SK-N-DZ (cell line): ENCODE measurements around the gene IL23A.

Source experiments
- DNase-seq: peaks from one replicate; pipeline ENCODE4 v3.0.0-alpha.2; 2015; ENCODE audit warnings: low spot score
- small RNA-seq, 2 experiments: library from RNA; depleted of rRNA; stranded (forward); fragments of <200 nt; gene quantifications; one replicate each; pipeline ENCODE3, GENCODE V24; 2014

IL23A gene

DNA sequence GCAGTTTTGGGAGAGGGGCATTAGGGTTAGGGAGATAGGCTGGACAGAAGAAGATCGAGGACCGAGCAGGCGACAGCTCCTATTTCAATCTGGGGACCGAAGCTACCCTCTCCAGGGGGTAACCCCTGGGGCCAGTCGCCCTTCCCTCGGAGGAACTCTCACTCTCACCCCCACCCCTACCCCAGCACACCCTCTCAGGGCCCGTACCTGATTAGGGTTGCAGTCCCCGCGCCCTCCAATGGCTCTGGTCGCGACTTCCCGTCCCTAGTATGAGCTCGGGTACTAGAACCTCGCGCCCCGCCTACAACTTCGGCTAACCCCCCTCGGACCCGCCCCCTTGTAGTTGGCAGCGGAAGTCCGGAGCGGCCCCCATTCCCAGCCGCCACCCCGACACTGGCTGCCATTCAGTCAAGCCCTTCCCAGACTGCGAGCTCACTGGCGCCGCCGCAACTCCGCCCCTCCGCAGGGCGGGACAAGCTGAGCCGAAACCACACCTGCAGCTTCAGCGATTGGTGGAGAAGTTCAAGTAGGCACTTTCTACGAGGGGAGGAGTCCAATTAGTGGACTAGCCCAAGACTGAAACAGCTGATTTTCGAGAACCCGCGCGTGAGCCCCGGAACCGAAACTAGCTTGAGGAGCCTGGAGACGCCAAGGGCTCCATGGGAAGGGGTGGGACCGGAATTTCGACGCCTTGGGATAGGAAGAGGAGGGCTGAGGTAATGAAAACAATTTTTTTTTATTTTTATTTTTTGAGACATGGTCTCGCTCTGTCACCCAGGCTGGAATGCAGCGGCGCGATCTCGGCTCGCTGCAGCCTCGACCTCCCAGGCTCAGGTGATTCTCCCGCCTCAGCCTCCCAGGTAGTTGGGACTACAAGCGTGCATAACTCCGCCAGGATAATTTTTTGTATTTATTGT is 21.4 kb downstream of the IL23A start, which contains the start of gene STAT2:
TSS of gene STAT2 (minus strand) at position 257 of the 917 bp plus-strand sequence. CDS start 3,536 bp downstream, outside the sequence.
- DNase-seq: peak; percentile 99

DNA sequence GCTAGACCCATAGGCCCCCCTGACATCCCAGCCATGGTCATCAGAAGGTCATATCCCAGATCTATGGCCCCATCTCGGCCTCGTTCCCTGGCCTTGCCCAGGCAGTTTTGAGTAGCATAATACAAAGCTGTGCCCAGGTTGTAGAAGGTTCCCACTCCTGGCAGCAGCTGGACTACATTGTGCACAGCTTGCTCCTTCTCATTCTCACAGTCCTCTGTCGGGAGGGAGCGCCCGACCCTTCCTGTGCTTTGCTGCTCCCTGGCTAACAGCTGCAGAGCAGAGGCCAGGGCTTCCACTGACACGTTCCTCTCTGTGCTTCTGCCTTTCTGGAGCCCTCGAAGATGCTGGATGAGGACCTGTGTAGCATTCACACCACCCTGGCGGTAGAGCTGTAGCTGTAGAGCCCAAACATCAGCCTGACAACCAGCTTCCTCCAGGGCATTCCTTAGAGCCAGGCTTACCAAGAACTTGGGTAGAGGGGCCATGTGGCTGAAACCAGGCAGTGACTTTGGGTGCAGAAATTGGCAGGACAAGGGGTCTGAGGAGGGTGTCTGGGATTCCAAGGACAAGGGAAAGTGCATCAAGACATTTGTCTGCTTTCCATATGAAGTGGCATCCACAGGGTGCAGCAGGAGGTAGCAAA is 22.9 kb downstream of the IL23A start:
- no peak for DNase-seq

DNA sequence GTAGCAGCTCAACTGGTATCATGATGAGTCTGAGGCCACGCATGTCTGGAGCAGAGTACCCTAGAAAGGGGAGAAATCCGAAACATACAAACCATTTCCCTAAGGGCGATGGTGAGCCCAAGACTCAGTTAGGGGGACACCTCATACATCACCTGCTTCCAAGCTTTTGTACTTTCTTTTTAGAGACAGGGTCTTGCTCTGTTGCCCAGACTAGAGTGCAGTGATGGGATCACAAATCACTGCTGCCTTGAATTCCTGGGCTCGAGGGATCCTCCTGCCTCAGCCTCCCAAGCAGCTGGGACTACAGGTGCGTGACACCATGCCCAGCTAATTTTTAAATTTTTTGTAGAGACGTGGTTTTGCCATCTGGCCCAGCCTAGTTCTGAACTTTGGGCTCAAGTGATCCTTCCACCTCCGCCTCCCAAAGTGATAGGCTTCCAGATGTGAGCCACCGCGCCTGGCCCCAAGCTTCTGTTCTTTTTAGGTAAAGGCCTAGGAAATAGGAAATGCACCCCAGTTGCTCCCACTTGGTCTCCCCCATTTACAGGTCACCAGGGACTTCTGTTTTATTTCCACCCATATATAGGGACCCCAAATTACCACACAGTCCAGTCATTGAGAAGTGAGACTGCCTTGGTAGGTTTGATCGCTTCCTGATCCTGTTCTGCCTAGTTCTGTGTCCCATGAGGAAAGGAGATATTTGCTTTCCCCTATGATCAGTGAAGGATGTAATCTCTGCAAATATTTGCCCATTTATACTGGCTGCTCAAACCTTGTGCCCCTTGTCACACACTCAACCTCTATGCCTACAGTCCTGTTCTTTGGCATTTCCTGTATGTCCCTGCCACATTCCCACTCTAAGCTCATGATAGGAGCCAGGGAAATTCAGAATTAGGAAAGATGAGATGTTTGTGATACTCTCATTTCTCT is 23.7 kb downstream of the IL23A start, which contains the start of gene APOF:
TSS of gene APOF (minus strand) at position 728 of the 930 bp plus-strand sequence. CDS start at position 616, 112 bp downstream.
- no peak for DNase-seq

DNA sequence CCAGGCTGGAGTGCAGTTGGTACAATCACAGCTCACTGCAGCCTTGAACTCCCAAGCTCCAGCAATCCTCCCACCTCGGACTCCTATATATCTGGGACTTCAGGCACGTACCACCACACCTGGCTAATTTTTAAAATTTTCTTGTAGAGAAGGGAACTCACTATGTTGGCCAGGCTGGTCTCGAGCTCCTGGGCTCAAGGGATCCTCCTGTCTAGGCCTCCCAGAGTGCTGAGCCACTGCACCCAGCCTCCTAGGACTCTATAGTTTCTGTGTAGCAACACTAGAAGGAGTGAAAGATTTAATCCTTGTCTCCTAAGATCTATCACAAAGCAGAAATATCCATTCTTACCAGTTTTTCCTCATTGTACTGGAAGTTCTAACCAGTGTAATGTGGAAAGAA is 28.3 kb downstream of the IL23A start:
- no peak for DNase-seq

DNA sequence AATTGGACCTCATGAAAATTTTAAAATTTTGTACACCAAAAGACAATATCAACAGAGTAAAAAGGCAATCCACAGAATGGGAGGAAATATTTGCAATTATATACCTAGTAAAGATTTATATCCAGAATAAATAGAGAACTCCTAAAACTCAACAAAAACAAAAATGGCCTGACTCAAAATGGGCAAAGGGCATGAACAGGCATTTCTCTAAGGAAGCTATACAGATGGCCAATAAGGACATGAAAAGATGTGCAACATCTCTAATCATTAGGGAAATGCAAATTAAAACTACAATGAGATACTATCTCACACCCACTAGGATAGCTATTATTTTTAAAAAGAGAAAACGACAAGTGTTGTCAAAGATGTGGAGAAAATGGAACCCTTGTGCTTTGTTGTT is 34.8 kb downstream of the IL23A start:
- DNase-seq: no peak

DNA sequence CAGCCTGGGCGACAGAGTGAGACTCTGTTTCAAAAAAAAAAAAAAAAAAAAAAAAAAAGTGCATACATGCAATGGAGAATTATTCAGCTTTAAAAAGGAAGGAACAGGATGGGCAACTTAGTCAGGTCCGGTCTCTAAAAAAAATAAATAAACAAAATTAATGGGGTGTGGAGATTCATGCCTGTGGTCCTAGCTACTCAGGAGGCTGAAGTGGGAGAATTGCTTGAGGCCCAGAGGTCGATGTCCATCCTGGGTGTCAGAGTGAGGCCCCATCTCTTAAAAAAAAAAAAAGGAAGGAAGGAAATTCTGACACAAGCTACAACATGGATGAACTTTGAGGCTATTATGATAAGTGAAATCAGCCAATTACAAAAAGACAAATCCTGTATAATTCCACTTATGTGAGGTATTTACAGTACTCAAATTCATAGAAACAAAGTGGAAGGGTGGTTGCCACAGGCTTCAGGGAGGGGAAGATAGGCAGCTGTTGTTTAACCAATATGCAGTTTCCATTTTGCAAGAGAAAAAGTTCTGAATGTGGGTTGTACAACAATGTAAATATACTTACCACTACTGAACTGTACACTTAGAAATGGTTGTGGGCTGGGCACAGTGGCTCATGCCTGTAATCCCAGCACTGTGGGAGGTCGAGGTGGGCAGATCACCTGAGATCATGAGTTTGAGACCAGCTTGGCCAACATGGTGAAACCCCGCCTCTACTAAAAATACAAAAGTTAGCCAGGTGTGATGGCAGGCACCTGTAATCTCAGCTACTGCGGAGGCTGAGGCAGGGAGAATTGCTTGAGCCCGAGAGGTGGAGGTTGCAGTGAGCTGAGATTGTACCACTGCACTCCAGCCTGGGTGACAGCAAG is 36.3 kb downstream of the IL23A start:
- DNase-seq: no peak

DNA sequence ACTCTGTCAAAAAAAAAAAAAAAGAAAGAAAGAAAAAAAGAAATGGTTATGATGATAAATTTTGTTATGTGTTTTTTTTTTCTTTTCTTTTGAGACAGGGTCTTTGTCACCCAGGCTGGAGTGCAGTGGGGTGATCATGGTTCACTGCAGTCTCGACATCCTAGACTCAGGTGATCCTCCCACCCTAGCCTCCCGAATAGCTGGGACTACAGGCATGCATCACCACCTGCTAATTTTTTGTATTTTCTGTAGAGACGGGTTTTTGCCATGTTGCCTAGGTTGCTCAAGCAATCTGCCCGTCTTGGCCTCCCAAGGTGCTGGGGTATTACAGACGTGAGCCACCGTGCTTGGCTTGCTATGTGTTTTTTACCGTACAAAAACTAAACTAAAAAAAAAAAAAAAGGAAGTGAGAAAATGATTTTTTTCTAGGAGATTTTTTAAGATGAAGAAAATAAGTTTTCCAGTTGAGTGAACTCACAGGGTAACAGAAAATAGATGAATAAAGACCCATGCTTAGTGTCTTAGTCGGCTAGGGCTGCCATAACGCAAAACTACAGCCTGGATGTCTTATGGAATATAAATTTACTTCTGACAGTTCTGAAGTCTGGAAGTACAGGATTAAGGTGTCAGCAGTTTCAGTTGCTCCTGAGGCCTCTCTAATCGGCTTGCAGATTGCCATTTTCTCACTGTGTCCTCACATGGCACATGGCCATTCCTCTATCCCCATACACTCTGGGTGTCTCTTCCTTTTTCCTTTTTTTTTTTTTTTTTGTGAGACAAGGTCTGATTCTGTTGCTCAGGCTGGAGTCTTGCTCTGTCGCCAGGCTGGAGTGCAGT is 37.1 kb downstream of the IL23A start:
- no peak for DNase-seq

DNA sequence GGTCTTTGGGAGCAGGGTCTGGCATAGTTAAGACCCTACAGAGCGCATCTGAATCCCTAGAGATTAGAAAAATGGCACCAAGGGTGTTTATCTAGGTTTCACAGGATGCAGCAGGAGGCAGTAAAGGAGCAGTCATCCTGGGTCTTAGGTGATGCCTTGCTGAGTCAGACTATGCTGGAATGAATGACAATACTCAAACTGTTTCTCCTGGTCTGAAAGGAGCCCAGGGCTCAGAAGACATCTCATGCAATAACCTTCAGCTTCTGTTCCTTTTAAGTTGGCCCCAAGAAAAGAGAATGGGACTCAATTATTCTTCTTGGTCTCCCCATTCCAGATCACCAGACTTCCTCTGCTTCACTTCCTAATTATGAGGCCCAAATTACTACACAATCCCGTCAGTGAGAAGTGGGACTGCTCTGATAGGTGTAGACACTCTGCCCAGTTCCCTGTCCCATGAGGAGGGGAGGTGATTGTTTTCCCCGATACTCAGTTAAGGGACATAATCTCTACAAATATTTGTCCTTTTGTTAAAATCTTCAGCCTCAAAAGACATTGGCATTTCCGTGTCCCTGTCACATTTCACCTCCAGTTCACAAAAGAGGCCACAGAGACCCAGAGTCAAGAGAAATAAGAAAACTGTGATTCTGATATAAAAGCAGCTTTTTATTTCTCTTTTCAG is 38.8 kb downstream of the IL23A start:
- DNase-seq: no peak

DNA sequence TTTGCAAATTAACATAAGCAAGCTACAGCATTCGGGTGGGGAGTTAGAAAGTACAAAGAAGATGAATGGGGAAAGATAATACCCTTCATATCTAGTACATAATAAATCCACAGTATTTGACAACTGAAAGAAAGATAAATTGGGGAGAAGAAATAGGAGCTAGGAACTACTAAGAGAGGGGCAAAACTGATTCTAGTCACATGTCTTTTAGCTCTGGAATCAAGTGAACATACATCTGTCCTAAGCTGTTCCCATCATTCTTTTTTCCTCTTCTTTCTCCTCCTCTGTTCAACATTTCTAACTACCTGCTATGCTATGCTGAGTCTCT is 39.3 kb downstream of the IL23A start:
- DNase-seq: no peak

DNA sequence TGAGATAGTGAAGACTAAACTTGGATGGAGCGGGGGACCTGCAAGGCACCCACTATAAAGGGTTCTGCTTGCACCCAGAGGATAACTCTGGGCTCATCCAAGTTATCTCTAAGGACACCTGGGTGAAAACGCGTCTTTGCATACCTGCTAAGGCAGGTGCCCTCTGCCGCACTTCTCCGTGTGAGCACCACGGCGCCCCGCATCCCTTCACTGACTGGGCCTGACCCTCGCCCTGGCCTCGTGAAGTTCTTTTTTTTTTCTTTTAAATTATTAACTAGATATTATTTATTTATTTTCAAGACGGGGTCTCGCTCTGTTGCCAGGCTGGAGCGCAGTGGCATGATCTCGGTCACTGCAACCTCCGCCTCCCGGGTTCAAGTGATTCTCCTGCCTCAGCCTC is 43.9 kb downstream of the IL23A start:
- no peak for DNase-seq

DNA sequence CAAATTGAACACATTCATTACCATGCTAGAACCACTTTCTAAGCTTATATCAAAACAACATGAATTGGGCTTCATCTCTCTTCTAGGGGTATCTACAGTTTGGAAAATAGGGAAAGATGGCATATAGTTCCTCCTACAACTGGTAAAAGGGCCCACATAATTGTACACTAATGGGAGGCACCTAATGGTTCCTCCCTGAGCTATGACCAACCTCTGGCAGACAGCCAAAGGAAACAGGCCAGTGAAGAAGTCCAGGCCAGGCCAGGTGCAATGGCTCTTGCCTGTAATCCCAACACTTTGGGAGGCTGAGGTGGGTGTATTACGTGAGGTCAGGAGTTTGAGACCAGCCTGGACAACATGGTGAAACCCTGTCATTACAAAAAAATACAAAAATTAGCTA is 47.2 kb downstream of the IL23A start:
- no peak for DNase-seq

DNA sequence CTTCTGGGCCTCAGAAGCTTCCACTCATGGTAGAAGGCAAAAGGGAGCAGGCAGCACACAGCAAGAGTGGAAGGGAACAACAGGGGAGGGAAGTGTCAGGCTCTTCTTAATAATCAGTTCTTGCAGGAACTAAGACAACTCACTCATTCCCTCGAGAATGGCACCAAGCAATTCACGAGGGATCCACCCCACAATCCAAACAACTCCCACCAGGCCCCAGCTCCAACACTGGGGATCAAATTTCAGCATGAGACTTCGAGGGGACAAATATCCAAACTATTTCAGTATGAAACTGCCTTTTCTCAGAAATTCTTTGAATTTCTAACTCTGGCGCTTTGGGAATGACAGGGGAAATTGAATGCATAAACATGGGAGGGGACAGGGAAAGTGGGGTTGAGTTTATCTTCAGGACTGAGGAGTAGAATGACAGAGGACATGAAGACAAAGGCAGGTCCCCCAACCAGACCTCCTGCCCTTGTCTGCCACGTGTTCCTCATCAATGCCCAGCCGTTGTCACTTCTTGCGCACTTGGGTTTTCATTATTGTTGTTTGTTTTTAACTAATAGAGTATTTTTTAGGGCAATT is 48.6 kb downstream of the IL23A start:
- DNase-seq: no peak

DNA sequence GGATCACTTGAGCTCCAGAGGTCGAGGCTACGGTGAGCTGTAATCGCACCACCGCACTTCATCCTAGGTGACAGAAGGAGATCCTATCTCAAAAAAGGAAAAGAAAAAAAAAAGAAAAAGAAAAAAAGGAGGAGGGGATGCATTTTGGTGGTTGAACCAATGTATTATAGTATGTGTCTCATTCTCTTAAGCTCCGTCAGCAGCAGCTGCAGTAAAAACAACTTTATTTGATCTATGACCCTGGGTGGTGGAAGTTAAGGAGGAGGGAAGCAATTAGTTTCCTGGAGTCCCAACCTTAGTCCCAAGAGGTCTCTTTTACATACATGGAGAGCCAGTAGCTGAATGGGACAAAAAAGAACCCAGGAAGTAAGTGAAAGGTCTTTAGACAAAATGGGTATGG is 50.7 kb downstream of the IL23A start:
- DNase-seq: no peak

Small RNA genes lying within 50 kb of the gene (small RNA-seq; reads per million reads assigned to genes)
- gene RNU7-40P: 0.03 to 0.04 reads per million in 2 experiments
